GM23338 (cell line): ENCODE results near the gene REEP6. TPM values are rescaled to one million over a fixed set of nuclear protein-coding genes. Genes with fewer than 3 reads are reported as not detected.
A peak's percentile ranks its signal among the peaks of the same experiment; 100 is the strongest.

ENCODE experiments used
- ATAC-seq: fragments of 200-7000 bp; cut with Tn5 transposase; 3 replicates; pipeline ENCODE4 v1.9.1; 2020
- DNase-seq: peaks from one replicate; pipeline ENCODE4 v3.0.0-alpha.2; 2015; ENCODE audit warnings: low spot score
- H2AFZ ChIP-seq: fragments of 200-600 bp; sonication (generic); 2 replicates; pipeline ENCODE4 v1.8.0; 2016; ENCODE audit warnings: antibody characterized with exemption, mild to moderate bottlenecking, moderate library complexity
- H3F3A ChIP-seq: fragments of 200-600 bp; sonication (generic); replicated peaks from 2 replicates; pipeline ENCODE4 v1.8.0; 2017; ENCODE audit warnings: antibody characterized with exemption, mixed run types, low read depth
- H3K27ac ChIP-seq: fragments of 200-600 bp; sonication (generic); 2 replicates; pipeline ENCODE4 v1.6.1; 2016; ENCODE audit warnings: low read depth
- H3K27me3 ChIP-seq: fragments of 200-600 bp; sonication (generic); 2 replicates; pipeline ENCODE4 v1.8.0; 2016; ENCODE audit warnings: mild to moderate bottlenecking, mixed run types, moderate library complexity; ENCODE audit not compliant: insufficient read depth
- H3K36me3 ChIP-seq: fragments of 200-600 bp; sonication (generic); 2 replicates; pipeline ENCODE4 v1.8.0; 2016; ENCODE audit warnings: mild to moderate bottlenecking; ENCODE audit not compliant: insufficient read depth
- H3K4me1 ChIP-seq: fragments of 200-600 bp; sonication (generic); 2 replicates; pipeline ENCODE4 v1.8.0; 2016; ENCODE audit warnings: mild to moderate bottlenecking, moderate library complexity; ENCODE audit not compliant: insufficient read depth
- H3K4me2 ChIP-seq: fragments of 200-600 bp; sonication (generic); 2 replicates; pipeline ENCODE4 v1.7.1; 2017; ENCODE audit warnings: mixed run types
- H3K4me3 ChIP-seq: fragments of 200-600 bp; sonication (generic); 2 replicates; pipeline ENCODE4 v1.6.1; 2016; ENCODE audit warnings: mixed run types
- H3K79me2 ChIP-seq: fragments of 200-600 bp; sonication (generic); replicated peaks from 2 replicates; pipeline ENCODE4 v1.8.0; 2017; ENCODE audit warnings: mild to moderate bottlenecking; ENCODE audit not compliant: insufficient read depth
- H3K9me2 ChIP-seq: fragments of 200-600 bp; sonication (generic); 2 replicates; pipeline ENCODE4 v1.8.0; 2017; ENCODE audit not compliant: insufficient read depth
- H4K20me1 ChIP-seq: fragments of 200-600 bp; sonication (generic); replicated peaks from 2 replicates; pipeline ENCODE4 v1.8.0; 2017; ENCODE audit warnings: mild to moderate bottlenecking; ENCODE audit not compliant: insufficient read depth
- H3K27ac Mint-ChIP-seq: 2 replicates; pipeline ENCODE4 v1.8.0; 2020; ENCODE audit warnings: inconsistent platforms, mild to moderate bottlenecking, moderate library complexity, mixed read lengths
- H3K27me3 Mint-ChIP-seq: 3 replicates; pipeline ENCODE4 v1.8.0; 2022; ENCODE audit warnings: low read depth, mild to moderate bottlenecking, moderate library complexity, mixed read lengths, inconsistent platforms; ENCODE audit not compliant: insufficient read depth, poor library complexity
- H3K36me3 Mint-ChIP-seq: 3 replicates; pipeline ENCODE4 v1.8.0; 2021; ENCODE audit warnings: low read depth, mild to moderate bottlenecking, inconsistent platforms, moderate library complexity, mixed read lengths
- H3K4me1 Mint-ChIP-seq: 3 replicates; pipeline ENCODE4 v1.8.0; 2020; ENCODE audit warnings: mild to moderate bottlenecking, inconsistent platforms, mixed read lengths
- H3K4me3 Mint-ChIP-seq: 3 replicates; pipeline ENCODE4 v1.8.0; 2021; ENCODE audit warnings: moderate library complexity, mild to moderate bottlenecking, inconsistent platforms, mixed read lengths
- H3K9me3 Mint-ChIP-seq: 3 replicates; pipeline ENCODE4 v1.8.0; 2020; ENCODE audit warnings: moderate library complexity, mild to moderate bottlenecking, inconsistent platforms, mixed read lengths
- CREB1 ChIP-seq: fragments of 250-450 bp; sonication (Bioruptor Pico); IDR thresholded peaks from 2 replicates; pipeline ENCODE4 v1.5.0; 2020; ENCODE audit warnings: low read depth, mild to moderate bottlenecking, moderate library complexity
- EZH2phosphoT487 ChIP-seq: fragments of 200-600 bp; sonication (generic); IDR thresholded peaks from one replicate; pipeline ENCODE4 v1.8.1; 2018; ENCODE audit warnings: antibody characterized with exemption; ENCODE audit not compliant: unreplicated experiment
- JUNB ChIP-seq: IDR thresholded peaks from one replicate; pipeline ENCODE4 v1.6.1; 2016; ENCODE audit warnings: antibody characterized with exemption; ENCODE audit not compliant: unreplicated experiment
- NANOG ChIP-seq: IDR thresholded peaks from 2 replicates; pipeline ENCODE4 v1.6.1; 2016; ENCODE audit warnings: antibody characterized with exemption, borderline replicate concordance
- POLR2AphosphoS5 ChIP-seq: IDR thresholded peaks from 2 replicates; pipeline ENCODE4 v1.6.1; 2016; ENCODE audit warnings: antibody characterized with exemption, low read depth
- STAT1 ChIP-seq: IDR thresholded peaks from one replicate; pipeline ENCODE4 v1.6.1; 2016; ENCODE audit warnings: antibody characterized with exemption; ENCODE audit not compliant: unreplicated experiment
- ZNF331 ChIP-seq: fragments of 250-450 bp; sonication (Bioruptor Pico); IDR thresholded peaks from 2 replicates; pipeline ENCODE4 v1.5.0; 2020; ENCODE audit warnings: low read depth, mild to moderate bottlenecking, moderate library complexity
- polyA plus RNA-seq: library from polyadenylated mRNA; unstranded; fragments of >200 nt; fragmentation: Nextera tagmentation; extraction: Ambion mirVana; gene quantifications from 2 replicates; pipeline ENCODE4 v1.2.1, GENCODE V29; 2016
- total RNA-seq: library from RNA; depleted of rRNA; stranded (reverse); fragments of >200 nt; shearing (Covaris generic); gene quantifications from 2 replicates; pipeline ENCODE4 v1.2.3, GENCODE V29; 2014
- TF ChIP-seq, protein P1 (sequence below): fragments of 250-450 bp; sonication (Bioruptor Pico); IDR thresholded peaks from 2 replicates; pipeline ENCODE4 v1.5.0; 2020; ENCODE audit warnings: mild to moderate bottlenecking, moderate library complexity
- TF ChIP-seq, protein P2 (sequence below): IDR thresholded peaks from 2 replicates; pipeline ENCODE4 v1.6.1; 2016; ENCODE audit warnings: antibody characterized with exemption
- TF ChIP-seq, protein P3 (sequence below), 2 experiments: fragments of 200-600 bp in 1 of 2; sonication (generic) in 1 of 2; conservative IDR thresholded peaks; 2 replicates each; pipeline versions ENCODE4 v1.5.1 to v1.6.1; 2016 to 2017; ENCODE audit warnings: antibody characterized with exemption in 2 of 2, low read depth in 2 of 2, mild to moderate bottlenecking in 2 of 2, moderate library complexity in 1 of 2

The REEP6 gene
- total and polyA plus RNA-seq, 2 experiments from 2014 or later, result 15.2 to 20.0 TPM

DNA sequence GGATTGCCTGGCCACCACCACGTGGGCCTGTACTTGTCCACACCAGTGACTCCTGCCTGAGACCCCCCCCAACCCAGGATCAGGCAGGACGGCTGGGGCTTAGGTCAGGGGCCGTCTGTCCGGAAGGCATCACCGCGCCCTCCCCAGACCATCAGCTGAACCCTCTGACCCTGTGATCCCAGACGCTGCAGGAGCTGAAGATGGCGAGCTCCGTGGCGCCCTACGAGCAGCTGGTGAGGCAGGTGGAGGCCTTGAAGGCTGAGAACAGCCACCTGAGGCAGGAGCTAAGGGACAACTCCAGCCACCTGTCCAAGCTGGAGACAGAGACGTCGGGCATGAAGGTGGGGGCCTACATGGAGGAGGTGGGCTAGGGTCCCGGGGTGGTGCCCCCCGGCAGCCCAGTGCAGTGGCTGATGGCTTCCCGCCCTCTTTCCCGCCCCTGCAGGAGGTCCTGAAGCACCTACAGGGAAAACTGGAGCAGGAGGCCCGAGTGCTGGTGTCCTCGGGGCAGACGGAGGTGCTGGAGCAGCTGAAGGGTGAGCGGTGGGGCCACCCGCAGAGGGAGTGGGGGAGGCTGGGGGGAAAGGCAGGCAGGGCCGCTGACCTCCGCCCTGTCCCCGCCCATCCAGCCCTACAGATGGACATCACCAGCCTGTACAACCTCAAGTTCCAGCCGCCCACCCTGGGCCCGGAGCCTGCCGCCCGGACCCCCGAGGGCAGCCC is 38.0 kb upstream of the REEP6 start (continued):
- TF ChIP-seq, protein P1, sequence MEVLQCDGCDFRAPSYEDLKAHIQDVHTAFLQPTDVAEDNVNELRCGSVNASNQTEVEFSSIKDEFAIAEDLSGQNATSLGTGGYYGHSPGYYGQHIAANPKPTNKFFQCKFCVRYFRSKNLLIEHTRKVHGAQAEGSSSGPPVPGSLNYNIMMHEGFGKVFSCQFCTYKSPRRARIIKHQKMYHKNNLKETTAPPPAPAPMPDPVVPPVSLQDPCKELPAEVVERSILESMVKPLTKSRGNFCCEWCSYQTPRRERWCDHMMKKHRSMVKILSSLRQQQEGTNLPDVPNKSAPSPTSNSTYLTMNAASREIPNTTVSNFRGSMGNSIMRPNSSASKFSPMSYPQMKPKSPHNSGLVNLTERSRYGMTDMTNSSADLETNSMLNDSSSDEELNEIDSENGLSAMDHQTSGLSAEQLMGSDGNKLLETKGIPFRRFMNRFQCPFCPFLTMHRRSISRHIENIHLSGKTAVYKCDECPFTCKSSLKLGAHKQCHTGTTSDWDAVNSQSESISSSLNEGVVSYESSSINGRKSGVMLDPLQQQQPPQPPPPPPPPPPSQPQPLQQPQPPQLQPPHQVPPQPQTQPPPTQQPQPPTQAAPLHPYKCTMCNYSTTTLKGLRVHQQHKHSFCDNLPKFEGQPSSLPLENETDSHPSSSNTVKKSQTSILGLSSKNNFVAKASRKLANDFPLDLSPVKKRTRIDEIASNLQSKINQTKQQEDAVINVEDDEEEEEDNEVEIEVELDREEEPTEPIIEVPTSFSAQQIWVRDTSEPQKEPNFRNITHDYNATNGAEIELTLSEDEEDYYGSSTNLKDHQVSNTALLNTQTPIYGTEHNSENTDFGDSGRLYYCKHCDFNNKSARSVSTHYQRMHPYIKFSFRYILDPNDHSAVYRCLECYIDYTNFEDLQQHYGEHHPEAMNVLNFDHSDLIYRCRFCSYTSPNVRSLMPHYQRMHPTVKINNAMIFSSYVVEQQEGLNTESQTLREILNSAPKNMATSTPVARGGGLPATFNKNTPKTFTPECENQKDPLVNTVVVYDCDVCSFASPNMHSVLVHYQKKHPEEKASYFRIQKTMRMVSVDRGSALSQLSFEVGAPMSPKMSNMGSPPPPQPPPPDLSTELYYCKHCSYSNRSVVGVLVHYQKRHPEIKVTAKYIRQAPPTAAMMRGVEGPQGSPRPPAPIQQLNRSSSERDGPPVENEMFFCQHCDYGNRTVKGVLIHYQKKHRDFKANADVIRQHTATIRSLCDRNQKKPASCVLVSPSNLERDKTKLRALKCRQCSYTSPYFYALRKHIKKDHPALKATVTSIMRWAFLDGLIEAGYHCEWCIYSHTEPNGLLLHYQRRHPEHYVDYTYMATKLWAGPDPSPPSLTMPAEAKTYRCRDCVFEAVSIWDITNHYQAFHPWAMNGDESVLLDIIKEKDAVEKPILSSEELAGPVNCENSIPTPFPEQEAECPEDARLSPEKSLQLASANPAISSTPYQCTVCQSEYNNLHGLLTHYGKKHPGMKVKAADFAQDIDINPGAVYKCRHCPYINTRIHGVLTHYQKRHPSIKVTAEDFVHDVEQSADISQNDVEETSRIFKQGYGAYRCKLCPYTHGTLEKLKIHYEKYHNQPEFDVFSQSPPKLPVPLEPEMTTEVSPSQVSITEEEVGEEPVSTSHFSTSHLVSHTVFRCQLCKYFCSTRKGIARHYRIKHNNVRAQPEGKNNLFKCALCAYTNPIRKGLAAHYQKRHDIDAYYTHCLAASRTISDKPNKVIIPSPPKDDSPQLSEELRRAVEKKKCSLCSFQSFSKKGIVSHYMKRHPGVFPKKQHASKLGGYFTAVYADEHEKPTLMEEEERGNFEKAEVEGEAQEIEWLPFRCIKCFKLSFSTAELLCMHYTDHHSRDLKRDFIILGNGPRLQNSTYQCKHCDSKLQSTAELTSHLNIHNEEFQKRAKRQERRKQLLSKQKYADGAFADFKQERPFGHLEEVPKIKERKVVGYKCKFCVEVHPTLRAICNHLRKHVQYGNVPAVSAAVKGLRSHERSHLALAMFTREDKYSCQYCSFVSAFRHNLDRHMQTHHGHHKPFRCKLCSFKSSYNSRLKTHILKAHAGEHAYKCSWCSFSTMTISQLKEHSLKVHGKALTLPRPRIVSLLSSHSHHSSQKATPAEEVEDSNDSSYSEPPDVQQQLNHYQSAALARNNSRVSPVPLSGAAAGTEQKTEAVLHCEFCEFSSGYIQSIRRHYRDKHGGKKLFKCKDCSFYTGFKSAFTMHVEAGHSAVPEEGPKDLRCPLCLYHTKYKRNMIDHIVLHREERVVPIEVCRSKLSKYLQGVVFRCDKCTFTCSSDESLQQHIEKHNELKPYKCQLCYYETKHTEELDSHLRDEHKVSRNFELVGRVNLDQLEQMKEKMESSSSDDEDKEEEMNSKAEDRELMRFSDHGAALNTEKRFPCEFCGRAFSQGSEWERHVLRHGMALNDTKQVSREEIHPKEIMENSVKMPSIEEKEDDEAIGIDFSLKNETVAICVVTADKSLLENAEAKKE (CRISPR knock-in tag), result no peak
- TF ChIP-seq EZH2phosphoT487, result no peak

DNA sequence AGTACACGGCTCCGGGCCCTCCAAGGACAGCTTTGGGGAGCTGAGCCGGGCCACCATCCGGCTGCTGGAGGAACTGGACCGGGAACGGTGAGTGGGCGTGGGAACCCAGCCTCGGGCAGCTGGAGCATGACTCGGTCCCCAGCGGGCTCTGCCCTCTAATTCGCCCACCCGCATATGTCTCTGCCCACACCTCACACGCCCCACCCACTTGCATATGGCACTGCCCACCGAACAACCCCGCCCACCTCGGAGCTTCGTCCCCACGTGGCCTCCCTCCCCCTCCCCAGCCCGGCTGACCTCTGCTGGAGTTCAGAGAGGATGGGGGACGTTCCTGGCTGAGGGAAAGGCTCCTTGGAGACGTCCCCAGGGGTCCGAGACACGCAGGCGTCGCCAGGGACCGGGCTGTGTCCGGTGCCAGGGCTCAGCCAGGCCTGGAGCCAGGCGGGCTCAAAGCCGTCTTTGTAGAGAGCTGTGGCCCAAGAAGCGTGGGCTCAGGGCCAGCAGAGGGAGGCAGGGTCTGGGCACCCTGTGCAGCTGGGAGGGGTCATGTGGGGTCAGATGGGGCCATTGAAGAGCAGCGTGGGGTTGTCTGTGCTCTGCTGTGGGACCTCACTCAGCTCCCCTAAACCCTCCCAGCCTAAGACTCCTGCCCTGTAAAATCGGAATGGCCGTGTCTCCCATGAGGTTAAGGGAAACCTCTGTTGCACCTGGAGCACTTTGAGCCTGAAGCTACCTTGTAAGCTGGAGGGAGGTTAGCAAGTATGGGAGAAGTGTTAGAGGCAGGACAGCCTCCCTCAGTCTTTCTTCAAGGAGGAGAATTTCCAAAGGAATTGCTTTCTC is 37.2 kb upstream of the REEP6 start:
- no peaks in the 10 kb centered on the region; the same call in 2 of the 3 replicates for H3K9me3 Mint-ChIP-seq
- H3K4me3 ChIP-seq, result no peak overlapping the region
- peaks cover 33% of the 10 kb centered on the region for H3K4me1 Mint-ChIP-seq
- H3K27ac Mint-ChIP-seq, result no peak overlapping the region
- H3K79me2 ChIP-seq, result 0 out of 2 replicates have a peak, but pooled peaks cover 3% of the 10 kb centered on the region
- H3K36me3 ChIP-seq, result no peaks in the 10 kb centered on the region
- H3K4me1 ChIP-seq, result peaks cover 22% of the 10 kb centered on the region; the same call in 1 of the 2 replicates
- ATAC-seq (no peak), DNase-seq (peak; percentile 56)
- H3K27me3 ChIP-seq, result peaks cover 18% of the 10 kb centered on the region
- H3K4me2 ChIP-seq, result no peak overlapping the region
- peaks cover 40% of the 10 kb centered on the region for H3K27me3 Mint-ChIP-seq
- no peak overlapping the region for H3K4me3 Mint-ChIP-seq
- no peak overlapping the region for H3K27ac ChIP-seq
- no peaks in the 10 kb centered on the region for H3K9me2 ChIP-seq
- H3F3A ChIP-seq, result peaks cover 24% of the 10 kb centered on the region
- peaks cover under 1% of the 10 kb centered on the region; the same call in 1 of the 2 replicates for H4K20me1 ChIP-seq
- H2AFZ ChIP-seq, result no peak overlapping the region
- H3K36me3 Mint-ChIP-seq, result peaks cover 4% of the 10 kb centered on the region
- TF ChIP-seq STAT1 (no peak), ZNF331 (CRISPR knock-in tag) (no peak), JUNB (no peak), NANOG (no peak), POLR2AphosphoS5 (no peak; the same call in 1 of the 2 replicates), CREB1 (CRISPR knock-in tag) (no peak)
- TF ChIP-seq, protein P2, sequence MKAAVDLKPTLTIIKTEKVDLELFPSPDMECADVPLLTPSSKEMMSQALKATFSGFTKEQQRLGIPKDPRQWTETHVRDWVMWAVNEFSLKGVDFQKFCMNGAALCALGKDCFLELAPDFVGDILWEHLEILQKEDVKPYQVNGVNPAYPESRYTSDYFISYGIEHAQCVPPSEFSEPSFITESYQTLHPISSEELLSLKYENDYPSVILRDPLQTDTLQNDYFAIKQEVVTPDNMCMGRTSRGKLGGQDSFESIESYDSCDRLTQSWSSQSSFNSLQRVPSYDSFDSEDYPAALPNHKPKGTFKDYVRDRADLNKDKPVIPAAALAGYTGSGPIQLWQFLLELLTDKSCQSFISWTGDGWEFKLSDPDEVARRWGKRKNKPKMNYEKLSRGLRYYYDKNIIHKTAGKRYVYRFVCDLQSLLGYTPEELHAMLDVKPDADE, result no peak
- TF ChIP-seq, protein P3, sequence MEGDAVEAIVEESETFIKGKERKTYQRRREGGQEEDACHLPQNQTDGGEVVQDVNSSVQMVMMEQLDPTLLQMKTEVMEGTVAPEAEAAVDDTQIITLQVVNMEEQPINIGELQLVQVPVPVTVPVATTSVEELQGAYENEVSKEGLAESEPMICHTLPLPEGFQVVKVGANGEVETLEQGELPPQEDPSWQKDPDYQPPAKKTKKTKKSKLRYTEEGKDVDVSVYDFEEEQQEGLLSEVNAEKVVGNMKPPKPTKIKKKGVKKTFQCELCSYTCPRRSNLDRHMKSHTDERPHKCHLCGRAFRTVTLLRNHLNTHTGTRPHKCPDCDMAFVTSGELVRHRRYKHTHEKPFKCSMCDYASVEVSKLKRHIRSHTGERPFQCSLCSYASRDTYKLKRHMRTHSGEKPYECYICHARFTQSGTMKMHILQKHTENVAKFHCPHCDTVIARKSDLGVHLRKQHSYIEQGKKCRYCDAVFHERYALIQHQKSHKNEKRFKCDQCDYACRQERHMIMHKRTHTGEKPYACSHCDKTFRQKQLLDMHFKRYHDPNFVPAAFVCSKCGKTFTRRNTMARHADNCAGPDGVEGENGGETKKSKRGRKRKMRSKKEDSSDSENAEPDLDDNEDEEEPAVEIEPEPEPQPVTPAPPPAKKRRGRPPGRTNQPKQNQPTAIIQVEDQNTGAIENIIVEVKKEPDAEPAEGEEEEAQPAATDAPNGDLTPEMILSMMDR (conservative IDR thresholded peaks at IDR 0.05; ENCODE audit: low read depth in 2 of 2), result no peak
